ENCODE data around the gene GADD45G.

DNA sequence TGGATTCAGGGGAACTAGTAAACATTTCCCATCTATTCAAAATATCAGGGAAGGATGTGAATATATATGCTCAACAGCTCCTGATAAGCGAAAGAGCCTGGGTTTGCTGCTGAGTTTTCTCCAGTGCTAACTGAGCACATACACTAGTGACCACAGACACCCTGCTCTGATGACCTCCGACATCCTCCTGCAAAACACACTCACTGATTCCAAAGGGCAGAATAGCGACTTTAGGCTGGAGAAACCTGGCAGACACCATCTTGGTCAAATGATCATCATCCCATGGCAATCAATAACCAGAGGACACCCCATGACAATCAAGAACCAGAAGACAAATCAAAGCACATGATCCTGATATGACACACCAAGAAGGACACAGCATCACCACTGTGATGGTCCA, 9.2 kb upstream of the GADD45G start:
- TF ChIP-seq POLR2AphosphoS5 (IDR thresholded peaks at IDR 0.05; ENCODE audit: low read depth, low read length) (no peak), RAD21 (IDR thresholded peaks at IDR 0.05; ENCODE audit: low read length) (no peak), CTCF (IDR thresholded peaks at IDR 0.05) (no peak)
